ENCODE results near the gene SLC7A5. TPM values are rescaled to one million over a fixed set of nuclear protein-coding genes. Genes with fewer than 3 reads are reported as not detected.

The SLC7A5 gene
- total and polyA plus RNA-seq, 2 of the 13 experiments (the other 11 are each of a cell fraction or from before 2014, with no cell fraction given), result 79.6 to 155 TPM

DNA sequence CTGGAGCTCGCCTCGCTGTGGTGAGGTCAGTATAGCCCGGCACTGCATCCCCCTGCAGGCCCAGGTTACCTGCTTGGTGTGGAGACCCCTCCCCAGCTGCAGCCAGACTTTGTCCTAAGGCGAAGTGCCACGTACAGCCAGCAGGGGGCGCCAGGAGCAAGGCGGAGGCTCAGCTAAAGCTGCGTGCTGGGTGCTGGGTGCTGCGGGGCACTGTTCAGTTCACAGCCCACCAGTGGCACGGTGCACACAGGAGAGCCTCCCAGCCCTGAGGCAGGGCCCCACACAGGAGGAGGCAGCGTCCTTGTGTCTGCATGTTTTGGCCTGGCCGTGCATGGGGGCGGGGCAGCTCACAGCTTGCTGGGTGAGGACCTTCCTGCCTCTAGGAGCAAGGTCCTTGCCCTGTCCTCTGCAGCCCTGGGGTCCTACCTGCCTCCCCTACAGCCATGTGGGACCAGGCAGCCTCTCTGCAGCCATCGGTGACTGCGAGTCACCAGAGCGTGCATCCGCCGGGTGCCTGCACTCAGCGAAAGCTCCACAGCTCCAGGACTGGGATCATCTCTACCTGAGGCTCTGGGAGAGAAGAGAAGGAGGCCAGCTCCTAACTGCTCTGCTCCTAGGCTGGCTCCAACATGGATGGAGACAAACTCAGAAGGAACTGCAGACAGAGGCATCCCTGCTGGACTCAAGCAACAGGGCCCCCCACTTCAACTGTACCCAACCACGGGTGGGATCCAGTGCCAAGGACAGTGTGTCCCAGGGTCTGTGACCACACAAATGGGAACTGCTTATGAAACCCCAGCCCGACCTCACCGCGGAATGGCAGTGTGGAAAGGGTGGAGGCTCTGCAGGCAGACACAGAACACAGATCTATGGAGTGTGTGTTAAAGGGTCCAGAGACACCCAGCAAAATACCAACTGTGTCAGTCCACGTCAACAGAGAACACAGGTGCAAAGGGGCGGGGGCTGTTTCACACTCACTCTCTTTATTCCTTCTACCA is 19.0 kb downstream of the SLC7A5 start (continued):
- TF ChIP-seq NFAT5 (CRISPR knock-in tag; IDR thresholded peaks at IDR 0.05), result no peak
- peak; percentile 92 for TF ChIP-seq ZNF160 (CRISPR knock-in tag; IDR thresholded peaks at IDR 0.05)
- TF ChIP-seq, protein P1, sequence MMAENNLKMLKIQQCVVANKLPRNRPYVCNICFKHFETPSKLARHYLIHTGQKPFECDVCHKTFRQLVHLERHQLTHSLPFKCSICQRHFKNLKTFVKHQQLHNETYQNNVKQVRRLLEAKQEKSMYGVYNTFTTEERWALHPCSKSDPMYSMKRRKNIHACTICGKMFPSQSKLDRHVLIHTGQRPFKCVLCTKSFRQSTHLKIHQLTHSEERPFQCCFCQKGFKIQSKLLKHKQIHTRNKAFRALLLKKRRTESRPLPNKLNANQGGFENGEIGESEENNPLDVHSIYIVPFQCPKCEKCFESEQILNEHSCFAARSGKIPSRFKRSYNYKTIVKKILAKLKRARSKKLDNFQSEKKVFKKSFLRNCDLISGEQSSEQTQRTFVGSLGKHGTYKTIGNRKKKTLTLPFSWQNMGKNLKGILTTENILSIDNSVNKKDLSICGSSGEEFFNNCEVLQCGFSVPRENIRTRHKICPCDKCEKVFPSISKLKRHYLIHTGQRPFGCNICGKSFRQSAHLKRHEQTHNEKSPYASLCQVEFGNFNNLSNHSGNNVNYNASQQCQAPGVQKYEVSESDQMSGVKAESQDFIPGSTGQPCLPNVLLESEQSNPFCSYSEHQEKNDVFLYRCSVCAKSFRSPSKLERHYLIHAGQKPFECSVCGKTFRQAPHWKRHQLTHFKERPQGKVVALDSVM (CRISPR knock-in tag; IDR thresholded peaks at IDR 0.05), result peak; percentile 88
- 0 out of 2 replicates have a peak, but pooled peaks have one; percentile 32 for TF ChIP-seq ZNF589 (CRISPR knock-in tag; conservative IDR thresholded peaks at IDR 0.05)
- TF ChIP-seq TFAP4 (IDR thresholded peaks at IDR 0.05; ENCODE audit: borderline replicate concordance, low read depth), result peak; percentile 74; the same call in 1 of the 2 replicates
- no peak for TF ChIP-seq SOX6 (IDR thresholded peaks at IDR 0.05)
- TF ChIP-seq SOX6 (CRISPR knock-in tag; IDR thresholded peaks at IDR 0.05), result peak; percentile 96
- TF ChIP-seq ZSCAN25 (CRISPR knock-in tag; IDR thresholded peaks at IDR 0.05), result peak; percentile 92
- peak; percentile 94 for TF ChIP-seq DPF2 (CRISPR knock-in tag; IDR thresholded peaks at IDR 0.05; ENCODE audit: borderline replicate concordance, low read depth)
- peak; percentile 100 for TF ChIP-seq DNMT1 (CRISPR knock-in tag; IDR thresholded peaks at IDR 0.05)
- TF ChIP-seq MAF1 (CRISPR knock-in tag; IDR thresholded peaks at IDR 0.05; ENCODE audit: borderline replicate concordance), result no peak; the same call in 1 of the 2 replicates
- no peak for TF ChIP-seq FIP1L1 (IDR thresholded peaks at IDR 0.05; ENCODE audit: borderline replicate concordance, insufficient read depth, low read depth, low read length)
- peak; percentile 86 for TF ChIP-seq FOXC1 (CRISPR knock-in tag; IDR thresholded peaks at IDR 0.05; ENCODE audit: borderline replicate concordance)
- peak; percentile 40; the same call in 1 of the 2 replicates for TF ChIP-seq GTF2F1 (IDR thresholded peaks at IDR 0.05; ENCODE audit: low read length)
- TF ChIP-seq EEA1 (CRISPR knock-in tag; IDR thresholded peaks at IDR 0.05; ENCODE audit: borderline replicate concordance), result peak; percentile 45; the same call in 1 of the 2 replicates
- peak; percentile 95; the same call in 1 of the 2 replicates for TF ChIP-seq ZNF713 (CRISPR knock-in tag; IDR thresholded peaks at IDR 0.05)
- TF ChIP-seq ZNF576 (CRISPR knock-in tag; IDR thresholded peaks at IDR 0.05), result peak; percentile 88; the same call in 1 of the 2 replicates
- 0 out of 2 replicates have a peak, but pooled peaks have one; percentile 57 for TF ChIP-seq ZBTB1 (CRISPR knock-in tag; IDR thresholded peaks at IDR 0.05; ENCODE audit: borderline replicate concordance)
- no peak for TF ChIP-seq SNAPC2 (CRISPR knock-in tag; IDR thresholded peaks at IDR 0.05)
- TF ChIP-seq NFIC (IDR thresholded peaks at IDR 0.05; ENCODE audit: low read length), result no peak
